Ishikawa (cell line): ENCODE data around the gene ELANE.

Experiments used
- CEBPB ChIP-seq: IDR thresholded peaks from 2 replicates; pipeline ENCODE4 v1.6.1; 2012
- CREB1 ChIP-seq: IDR thresholded peaks from 2 replicates; pipeline ENCODE4 v1.6.1; 2012; ENCODE audit warnings: low read depth
- EGR1 ChIP-seq: IDR thresholded peaks from 2 replicates; pipeline ENCODE4 v1.6.1; 2012
- EP300 ChIP-seq: IDR thresholded peaks from 2 replicates; pipeline ENCODE4 v1.6.1; 2012; ENCODE audit warnings: borderline replicate concordance
- FOXM1 ChIP-seq: IDR thresholded peaks from 2 replicates; pipeline ENCODE4 v1.6.1; 2012; ENCODE audit warnings: low read depth, borderline replicate concordance
- NFIC ChIP-seq: IDR thresholded peaks from 2 replicates; pipeline ENCODE4 v1.6.1; 2012
- RAD21 ChIP-seq: IDR thresholded peaks from 2 replicates; pipeline ENCODE4 v1.6.1; 2012; ENCODE audit warnings: low read depth
- TAF1 ChIP-seq: IDR thresholded peaks from 2 replicates; pipeline ENCODE4 v1.6.1; 2012; ENCODE audit warnings: low read depth, mild to moderate bottlenecking
- TCF12 ChIP-seq: IDR thresholded peaks from 2 replicates; pipeline ENCODE4 v1.6.1; 2012; ENCODE audit warnings: low read depth
- TEAD4 ChIP-seq: IDR thresholded peaks from 2 replicates; pipeline ENCODE4 v1.6.1; 2012
- YY1 ChIP-seq: IDR thresholded peaks from 2 replicates; pipeline ENCODE4 v1.6.1; 2012; ENCODE audit warnings: low read depth
- ZBTB7A ChIP-seq: IDR thresholded peaks from 2 replicates; pipeline ENCODE4 v1.6.1; 2012; ENCODE audit warnings: low read depth
- TF ChIP-seq, protein P1 (sequence below): IDR thresholded peaks from 2 replicates; pipeline ENCODE4 v1.6.1; 2012
- TF ChIP-seq, protein P2 (sequence below): IDR thresholded peaks from 2 replicates; pipeline ENCODE4 v1.6.1; 2012; ENCODE audit warnings: low read depth, mild to moderate bottlenecking
- TF ChIP-seq, protein P3 (sequence below): IDR thresholded peaks from 2 replicates; pipeline ENCODE4 v1.6.1; 2012

ELANE gene

DNA sequence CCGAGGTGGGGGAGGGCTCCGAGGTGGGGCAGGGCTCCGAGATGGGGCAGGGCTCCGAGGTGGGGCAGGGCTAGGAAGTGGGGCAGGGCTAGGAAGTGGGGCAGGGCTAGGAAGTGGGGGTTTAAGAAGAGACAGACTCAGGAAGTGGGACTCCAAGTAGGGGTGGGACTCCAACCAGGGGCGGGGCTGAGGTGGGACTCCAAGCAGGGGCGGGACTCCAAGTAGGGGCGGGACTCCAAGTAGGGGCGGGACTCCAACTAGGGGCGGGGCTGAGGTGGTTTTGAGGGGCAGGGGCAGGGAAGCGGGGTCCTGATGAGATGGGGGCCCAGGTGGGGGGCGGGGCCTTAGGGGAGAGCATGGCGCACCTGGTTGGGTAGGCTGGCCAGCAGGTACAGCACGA is 21.0 kb downstream of the ELANE start:
- TF ChIP-seq YY1 = no peak
- no peak for TF ChIP-seq TCF12
- TF ChIP-seq EP300 = no peak
- TF ChIP-seq TAF1 = no peak
- no peak for TF ChIP-seq ZBTB7A
- no peak for TF ChIP-seq NFIC
- no peak for TF ChIP-seq RAD21
- TF ChIP-seq, protein P1, sequence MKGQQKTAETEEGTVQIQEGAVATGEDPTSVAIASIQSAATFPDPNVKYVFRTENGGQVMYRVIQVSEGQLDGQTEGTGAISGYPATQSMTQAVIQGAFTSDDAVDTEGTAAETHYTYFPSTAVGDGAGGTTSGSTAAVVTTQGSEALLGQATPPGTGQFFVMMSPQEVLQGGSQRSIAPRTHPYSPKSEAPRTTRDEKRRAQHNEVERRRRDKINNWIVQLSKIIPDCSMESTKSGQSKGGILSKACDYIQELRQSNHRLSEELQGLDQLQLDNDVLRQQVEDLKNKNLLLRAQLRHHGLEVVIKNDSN = no peak
- TF ChIP-seq FOXM1 = no peak
- TF ChIP-seq EGR1 = no peak
- no peak for TF ChIP-seq CREB1
- no peak for TF ChIP-seq CEBPB
- TF ChIP-seq, protein P2, sequence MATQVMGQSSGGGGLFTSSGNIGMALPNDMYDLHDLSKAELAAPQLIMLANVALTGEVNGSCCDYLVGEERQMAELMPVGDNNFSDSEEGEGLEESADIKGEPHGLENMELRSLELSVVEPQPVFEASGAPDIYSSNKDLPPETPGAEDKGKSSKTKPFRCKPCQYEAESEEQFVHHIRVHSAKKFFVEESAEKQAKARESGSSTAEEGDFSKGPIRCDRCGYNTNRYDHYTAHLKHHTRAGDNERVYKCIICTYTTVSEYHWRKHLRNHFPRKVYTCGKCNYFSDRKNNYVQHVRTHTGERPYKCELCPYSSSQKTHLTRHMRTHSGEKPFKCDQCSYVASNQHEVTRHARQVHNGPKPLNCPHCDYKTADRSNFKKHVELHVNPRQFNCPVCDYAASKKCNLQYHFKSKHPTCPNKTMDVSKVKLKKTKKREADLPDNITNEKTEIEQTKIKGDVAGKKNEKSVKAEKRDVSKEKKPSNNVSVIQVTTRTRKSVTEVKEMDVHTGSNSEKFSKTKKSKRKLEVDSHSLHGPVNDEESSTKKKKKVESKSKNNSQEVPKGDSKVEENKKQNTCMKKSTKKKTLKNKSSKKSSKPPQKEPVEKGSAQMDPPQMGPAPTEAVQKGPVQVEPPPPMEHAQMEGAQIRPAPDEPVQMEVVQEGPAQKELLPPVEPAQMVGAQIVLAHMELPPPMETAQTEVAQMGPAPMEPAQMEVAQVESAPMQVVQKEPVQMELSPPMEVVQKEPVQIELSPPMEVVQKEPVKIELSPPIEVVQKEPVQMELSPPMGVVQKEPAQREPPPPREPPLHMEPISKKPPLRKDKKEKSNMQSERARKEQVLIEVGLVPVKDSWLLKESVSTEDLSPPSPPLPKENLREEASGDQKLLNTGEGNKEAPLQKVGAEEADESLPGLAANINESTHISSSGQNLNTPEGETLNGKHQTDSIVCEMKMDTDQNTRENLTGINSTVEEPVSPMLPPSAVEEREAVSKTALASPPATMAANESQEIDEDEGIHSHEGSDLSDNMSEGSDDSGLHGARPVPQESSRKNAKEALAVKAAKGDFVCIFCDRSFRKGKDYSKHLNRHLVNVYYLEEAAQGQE = no peak
- TF ChIP-seq, protein P3, sequence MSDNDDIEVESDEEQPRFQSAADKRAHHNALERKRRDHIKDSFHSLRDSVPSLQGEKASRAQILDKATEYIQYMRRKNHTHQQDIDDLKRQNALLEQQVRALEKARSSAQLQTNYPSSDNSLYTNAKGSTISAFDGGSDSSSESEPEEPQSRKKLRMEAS = no peak
- no peak for TF ChIP-seq TEAD4

DNA sequence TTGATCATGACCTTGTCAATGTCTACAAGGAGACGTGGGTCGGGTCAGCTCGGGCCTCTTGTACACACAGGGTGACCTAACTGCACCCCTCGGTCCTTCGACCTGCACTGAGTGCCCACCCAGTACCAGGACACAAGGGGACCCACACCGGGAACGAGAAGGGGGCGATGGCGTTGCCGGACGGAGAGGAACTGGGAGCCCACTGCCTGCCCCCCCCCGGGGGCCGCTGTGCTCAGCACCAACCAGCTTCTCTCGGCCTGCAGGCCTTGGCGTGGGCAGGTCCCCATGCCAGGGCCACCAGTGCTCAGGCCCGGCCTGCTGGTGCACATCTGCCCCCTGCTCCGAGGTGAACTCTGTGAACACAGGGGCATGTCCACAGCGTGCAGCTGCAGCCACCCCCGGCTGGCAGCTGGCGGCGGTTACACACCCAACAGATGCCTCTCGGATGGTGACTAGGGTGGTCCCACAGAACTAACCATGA is 21.5 kb downstream of the ELANE start:
- TF ChIP-seq CREB1 (no peak), RAD21 (no peak), TCF12 (no peak), EP300 (no peak), YY1 (no peak), TEAD4 (no peak)
- TF ChIP-seq, protein P1 = no peak
- TF ChIP-seq, protein P3 = no peak

DNA sequence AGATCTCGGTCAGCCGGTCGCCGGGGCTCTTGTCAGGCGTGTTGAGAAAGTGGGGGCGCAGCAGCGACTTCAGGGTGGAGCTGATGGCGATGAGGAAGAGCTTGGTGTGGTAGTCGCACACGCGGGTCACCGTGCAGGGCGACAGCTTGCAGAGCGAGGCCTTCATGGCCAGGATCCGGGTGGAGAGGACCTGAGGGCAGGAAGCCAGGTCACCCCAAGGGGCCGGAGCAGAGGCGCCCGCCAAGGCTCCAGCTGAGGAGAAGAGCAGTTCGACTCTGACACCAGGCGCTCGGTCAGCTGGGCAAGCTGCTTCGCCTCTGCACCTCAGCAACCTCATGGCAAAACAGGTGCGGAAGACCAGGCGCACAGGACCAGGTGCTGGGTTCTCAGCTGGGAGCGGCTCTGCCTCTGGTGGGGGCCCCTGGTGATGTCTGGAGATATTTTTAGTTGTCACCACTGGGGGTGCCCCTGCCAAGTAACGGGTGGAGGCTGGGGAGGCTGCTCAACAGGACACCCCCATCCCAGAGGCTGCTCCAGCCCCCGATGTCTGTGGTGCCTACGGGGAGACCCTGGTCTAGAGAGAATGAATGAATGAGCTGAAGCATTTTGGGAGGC is 23.3 kb downstream of the ELANE start:
- TF ChIP-seq FOXM1 (no peak), RAD21 (no peak), EGR1 (no peak), TAF1 (no peak), EP300 (no peak), ZBTB7A (no peak)
- TF ChIP-seq, protein P3 = no peak
- TF ChIP-seq, protein P1 = no peak

DNA sequence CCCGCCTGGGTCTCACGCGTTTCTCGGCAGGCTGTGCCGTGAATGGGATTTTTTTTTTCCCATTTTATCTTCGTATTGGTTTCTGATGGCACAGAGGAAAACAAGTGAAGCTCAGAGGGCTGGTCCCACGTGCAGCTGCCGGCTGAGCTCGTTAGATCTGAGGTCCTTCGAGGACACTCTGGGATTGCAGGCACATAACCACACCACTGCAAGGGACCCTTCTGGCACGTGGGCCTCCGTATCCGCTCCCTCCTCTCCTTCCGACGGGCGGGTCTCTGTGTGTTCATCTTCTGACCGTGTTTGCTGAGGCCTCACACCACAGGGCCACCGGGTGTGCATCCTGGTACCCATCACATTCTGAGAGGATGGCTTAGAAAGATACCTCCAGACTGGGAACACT is 24.0 kb downstream of the ELANE start:
- TF ChIP-seq YY1 = no peak
- no peak for TF ChIP-seq EGR1
- TF ChIP-seq TEAD4 = no peak
- TF ChIP-seq, protein P2 = no peak
- no peak for TF ChIP-seq FOXM1
- TF ChIP-seq NFIC = no peak
- TF ChIP-seq TAF1 = no peak
- TF ChIP-seq CREB1 = no peak
- TF ChIP-seq TCF12 = no peak
- no peak for TF ChIP-seq CEBPB

DNA sequence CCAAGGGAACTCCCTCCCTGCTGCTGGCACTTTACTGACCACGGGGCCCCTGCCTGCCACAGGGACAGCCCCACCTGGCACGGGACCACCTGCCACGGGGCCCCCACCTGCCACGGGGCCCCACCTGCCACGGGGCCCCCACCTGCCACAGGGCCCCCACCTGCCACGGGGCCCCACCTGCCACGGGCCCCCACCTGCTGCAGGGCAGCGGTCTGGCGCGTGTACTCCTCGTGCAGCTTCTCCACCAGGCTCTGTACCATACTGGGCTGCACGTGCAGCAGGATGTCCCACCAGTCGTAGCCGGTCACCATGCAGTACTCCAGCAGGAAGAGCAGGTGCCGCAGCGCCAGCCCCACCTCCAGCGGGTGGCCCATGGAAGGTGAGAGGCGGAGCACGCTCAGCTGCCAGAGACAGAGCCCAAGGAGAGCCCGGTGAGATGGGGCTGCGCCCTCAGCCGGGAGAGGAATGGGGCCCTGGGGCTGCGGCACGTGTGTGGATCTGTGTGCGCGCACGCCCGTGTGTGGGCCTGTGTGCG is 24.7 kb downstream of the ELANE start:
- TF ChIP-seq CREB1 (no peak), TEAD4 (no peak), NFIC (no peak), ZBTB7A (no peak), CEBPB (no peak), EGR1 (no peak), TCF12 (no peak), YY1 (no peak), EP300 (no peak), RAD21 (no peak)
- TF ChIP-seq, protein P3 = no peak
- TF ChIP-seq, protein P1 = no peak
- TF ChIP-seq, protein P2 = no peak
